NOMO-1 (cell line): ENCODE data around the gene TOMM6.
"Not testable (repeated sequence)": the region's sequence is repeated elsewhere in the genome, so short reads cannot be mapped to it uniquely, and the experiment has no call there.

Experiments used
- DNase-seq, 2 experiments: peaks; one replicate each; lab custom pipeline; 2025; ENCODE audit not compliant: unreplicated experiment in 2 of 2; lab: John Stamatoyannopoulos, UW

Gene TOMM6

GRCh38 chr6:41783106-41783780 lies 4.3 kb upstream of the TOMM6 start:
- no peak for DNase-seq

- peak; percentile 86 to 90 for DNase-seq
Measured at GRCh38 chr6:41784581-41785171, 2.8 kb upstream of the TOMM6 start.

- DNase-seq: no peak
Measured at GRCh38 chr6:41785254-41785653, 2.2 kb upstream of the TOMM6 start.

- no peak for DNase-seq
Measured at GRCh38 chr6:41785689-41786450, 1.6 kb upstream of the TOMM6 start.

- peak; percentile 69 to 80 for DNase-seq
Measured at GRCh38 chr6:41786451-41787218, 859 bp upstream of the TOMM6 start.

GRCh38 chr6:41789390-41789724 lies 1.9 kb downstream of the TOMM6 start:
- DNase-seq: no peak

- peak; percentile 13 to 42 for DNase-seq
Measured at GRCh38 chr6:41790045-41790444, 2.6 kb downstream of the TOMM6 start.

- no peak for DNase-seq
Measured at GRCh38 chr6:41791305-41791704, 3.8 kb downstream of the TOMM6 start.

- no peak for DNase-seq
Measured at GRCh38 chr6:41791984-41792383, 4.5 kb downstream of the TOMM6 start.

- DNase-seq: no peak
Measured at GRCh38 chr6:41796474-41796873, 9.0 kb downstream of the TOMM6 start.

- DNase-seq: no peak
Measured at GRCh38 chr6:41798901-41799558, 11.5 kb downstream of the TOMM6 start.

GRCh38 chr6:41799559-41799911 lies 12.0 kb downstream of the TOMM6 start:
- DNase-seq: no peak

- no peak for DNase-seq
Measured at GRCh38 chr6:41801380-41801779, 13.9 kb downstream of the TOMM6 start.

- no peak for DNase-seq
Measured at GRCh38 chr6:41805830-41806774, 18.6 kb downstream of the TOMM6 start.

GRCh38 chr6:41811095-41811494 lies 23.6 kb downstream of the TOMM6 start:
- DNase-seq: no peak

GRCh38 chr6:41811946-41812345 lies 24.5 kb downstream of the TOMM6 start:
- DNase-seq: not testable (repeated sequence)

GRCh38 chr6:41813469-41813868 lies 26.0 kb downstream of the TOMM6 start:
- no peak for DNase-seq

- DNase-seq: no peak
Measured at GRCh38 chr6:41813956-41814355, 26.5 kb downstream of the TOMM6 start.

GRCh38 chr6:41814629-41815028 lies 27.1 kb downstream of the TOMM6 start:
- no peak for DNase-seq

GRCh38 chr6:41815587-41815986 lies 28.1 kb downstream of the TOMM6 start:
- DNase-seq: no peak
